GM21723 (cell line): ENCODE measurements around the gene PTPRD.
"Not testable (repeated sequence)": the region's sequence is repeated elsewhere in the genome, so short reads cannot be mapped to it uniquely, and the experiment has no call there.

Source experiments
- ATAC-seq: cut with Tn5 transposase; IDR thresholded peaks from one replicate; pipeline ENCODE4 v1.9.1; 2021; ENCODE audit warnings: mild to moderate bottlenecking, moderate library complexity; ENCODE audit not compliant: unreplicated experiment

Gene PTPRD

GRCh38 chr9:9108641-9109040, 1504.2 kb downstream of the PTPRD start:
- no peak for ATAC-seq

DNA sequence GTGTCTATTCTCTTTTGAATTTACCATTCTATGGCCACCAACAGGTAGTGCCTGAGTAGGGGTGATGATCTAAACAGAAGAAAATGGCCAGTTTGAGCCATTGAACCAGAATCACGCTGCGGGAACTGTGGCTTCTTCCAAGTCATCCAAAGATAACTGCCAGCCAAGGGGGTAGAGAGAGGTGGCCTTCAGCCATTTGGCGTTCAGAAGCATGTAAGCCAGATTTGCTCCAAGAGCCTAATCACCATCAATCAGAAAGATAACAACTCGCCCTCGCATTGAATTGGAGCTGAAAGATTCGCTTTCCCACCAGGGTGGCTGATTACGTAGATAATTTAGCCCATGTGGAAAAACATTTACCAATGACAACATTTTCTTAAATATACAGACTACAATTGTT, 1510.5 kb downstream of the PTPRD start:
- no peak for ATAC-seq

- no peak for ATAC-seq
Measured at GRCh38 chr9:9100070-9100469, 1512.7 kb downstream of the PTPRD start.

DNA sequence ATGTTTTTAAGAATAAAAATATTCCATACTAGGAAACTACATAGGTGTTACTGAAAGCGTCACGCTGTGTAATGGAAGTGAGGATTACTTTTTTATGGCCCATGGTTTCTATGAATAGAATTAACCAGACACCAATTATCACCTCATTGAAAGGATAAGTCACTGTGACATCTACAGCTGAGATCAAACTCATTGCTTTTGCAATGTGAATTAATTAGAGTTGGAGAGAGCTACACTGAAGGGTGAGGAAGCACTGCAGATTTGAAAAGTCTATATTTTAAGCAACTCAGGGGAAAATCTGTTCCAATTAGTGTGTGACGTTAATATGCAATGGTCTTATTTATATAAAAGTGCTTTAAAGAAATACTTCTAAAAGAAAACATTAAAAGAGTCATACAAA, 1513.2 kb downstream of the PTPRD start:
- no peak for ATAC-seq

- not testable (repeated sequence) for ATAC-seq
Measured at GRCh38 chr9:9097254-9097653, 1515.5 kb downstream of the PTPRD start.

GRCh38 chr9:9091387-9091786, 1521.4 kb downstream of the PTPRD start:
- no peak for ATAC-seq

GRCh38 chr9:9079473-9079872, 1533.3 kb downstream of the PTPRD start:
- no peak for ATAC-seq

- ATAC-seq: no peak
Measured at GRCh38 chr9:9078301-9078700, 1534.5 kb downstream of the PTPRD start.

- no peak for ATAC-seq
Measured at GRCh38 chr9:9061627-9062026, 1551.2 kb downstream of the PTPRD start.

DNA sequence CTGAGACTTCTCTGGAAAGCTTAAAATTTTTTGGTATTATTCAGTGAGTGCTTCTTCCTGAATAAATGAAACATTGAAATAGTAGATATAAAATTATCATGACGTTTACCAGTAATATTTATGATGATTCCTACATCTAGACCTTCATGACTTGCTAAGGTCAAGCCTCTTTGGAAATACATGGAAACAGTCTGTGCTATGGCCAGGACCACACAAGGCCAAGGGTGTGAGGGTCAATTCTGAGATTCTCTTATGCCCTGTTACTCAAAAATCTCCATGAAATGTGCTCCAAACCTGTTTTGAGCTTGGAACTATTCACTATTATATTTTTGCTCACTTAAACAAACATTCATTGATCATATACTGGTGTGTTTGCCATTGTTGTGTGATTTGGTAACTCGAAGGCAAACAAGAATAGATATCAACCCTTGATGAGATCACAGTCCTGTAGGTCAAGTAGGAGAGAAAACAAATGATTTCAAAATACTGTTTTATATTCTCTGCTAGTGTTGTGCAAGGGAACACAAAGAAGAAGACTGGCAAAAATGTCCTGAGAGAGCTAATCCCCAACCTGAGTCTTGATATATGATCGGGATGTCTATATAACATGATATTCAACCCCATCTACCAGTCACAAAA, 1558.3 kb downstream of the PTPRD start:
- no peak for ATAC-seq

GRCh38 chr9:9045572-9045971, 1567.2 kb downstream of the PTPRD start:
- ATAC-seq: no peak

DNA sequence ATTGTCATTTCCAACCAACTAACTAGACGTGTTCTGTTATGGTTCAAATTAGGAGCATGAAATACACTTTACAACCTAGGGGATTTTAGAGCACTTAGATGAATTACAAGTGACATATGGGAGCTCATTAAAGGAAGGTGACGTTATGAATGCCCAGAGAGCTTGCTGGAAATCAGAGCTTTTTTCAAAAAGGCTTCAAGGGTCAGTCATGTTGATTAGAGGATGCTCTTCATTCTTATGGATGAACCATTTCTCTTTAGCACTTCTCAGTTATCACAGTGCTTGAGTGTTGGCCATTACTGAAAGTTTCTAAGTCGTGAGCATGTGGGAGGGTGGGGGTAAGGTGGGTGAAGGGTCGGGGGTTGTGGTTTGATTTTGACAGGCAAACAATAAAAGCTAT, 1567.7 kb downstream of the PTPRD start:
- no peak for ATAC-seq

DNA sequence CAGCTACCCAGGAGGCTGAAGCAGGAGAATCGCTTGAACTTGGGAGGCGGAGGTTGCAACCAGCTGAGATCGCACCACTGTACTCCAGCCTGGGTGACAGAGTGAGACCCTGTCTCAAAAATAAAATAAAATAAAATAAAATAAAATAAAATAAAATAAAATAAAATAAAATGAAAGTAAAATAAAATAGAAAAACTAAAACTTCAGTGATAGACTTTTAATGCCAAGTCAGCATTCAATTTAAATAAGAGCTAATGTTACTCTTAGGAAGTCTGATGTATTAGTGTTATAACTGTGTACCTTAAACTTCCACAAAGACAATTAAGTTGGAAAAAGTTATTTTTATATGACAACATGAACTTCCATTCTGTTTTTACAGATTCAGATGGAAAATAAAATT, 1569.0 kb downstream of the PTPRD start:
- ATAC-seq: not testable (repeated sequence)

GRCh38 chr9:9041756-9042155, 1571.0 kb downstream of the PTPRD start:
- no peak for ATAC-seq

DNA sequence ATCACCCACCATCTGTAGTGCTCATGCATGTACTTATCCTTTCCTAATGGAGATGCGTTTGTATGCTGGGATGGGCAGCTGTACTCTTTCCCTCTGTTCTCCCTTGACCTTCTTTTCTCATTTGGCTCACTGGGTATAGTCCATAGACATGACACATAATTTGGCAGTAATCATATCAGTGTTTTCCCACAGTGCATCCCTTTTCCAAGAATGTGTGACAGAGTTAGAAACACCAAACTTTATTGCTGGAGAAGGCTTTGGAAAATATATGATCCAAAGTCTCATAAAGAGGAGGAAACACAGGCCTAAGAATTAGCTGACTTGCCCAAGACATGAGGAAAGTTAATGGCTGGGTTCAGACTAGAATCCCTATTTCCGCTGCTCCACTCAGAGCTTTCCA, 1579.8 kb downstream of the PTPRD start:
- ATAC-seq: no peak

DNA sequence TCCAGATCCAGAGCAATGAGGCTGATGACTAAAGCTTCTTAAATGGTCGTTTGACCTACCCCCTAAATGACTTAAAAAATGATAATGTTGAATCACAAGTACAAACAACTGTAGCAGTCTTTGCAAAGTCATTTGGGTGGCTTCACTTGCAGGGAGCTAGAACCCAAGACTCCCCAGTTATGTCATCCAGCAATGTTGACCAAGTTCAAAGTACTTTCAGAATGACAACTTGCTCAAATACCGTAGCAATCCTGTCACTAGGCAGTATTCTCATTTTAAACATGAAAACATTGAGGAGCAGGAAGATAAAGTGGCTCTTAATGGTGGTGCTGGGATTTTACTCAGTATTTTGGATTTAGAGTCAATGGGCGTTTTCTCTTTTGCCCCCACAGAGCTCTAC, 1596.2 kb downstream of the PTPRD start:
- no peak for ATAC-seq

DNA sequence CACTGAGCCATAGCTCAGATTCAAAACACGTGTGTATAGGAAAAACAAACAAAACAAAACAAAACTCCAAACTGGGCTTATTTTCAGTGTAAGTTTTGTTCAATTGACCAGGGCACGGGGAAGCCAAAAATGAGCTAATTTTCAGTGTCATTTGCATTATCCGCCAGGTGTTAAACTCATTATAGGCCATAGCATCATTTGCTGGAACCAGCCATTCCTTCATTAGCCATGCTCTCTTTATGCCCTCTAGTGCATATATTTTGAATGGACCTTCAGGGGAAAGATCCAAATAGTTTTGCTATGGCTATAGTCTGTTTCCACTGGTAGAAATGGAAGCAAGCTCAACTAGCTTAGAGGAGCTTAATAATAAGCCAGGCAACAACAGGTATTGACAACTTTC, 1608.0 kb downstream of the PTPRD start:
- ATAC-seq: no peak

DNA sequence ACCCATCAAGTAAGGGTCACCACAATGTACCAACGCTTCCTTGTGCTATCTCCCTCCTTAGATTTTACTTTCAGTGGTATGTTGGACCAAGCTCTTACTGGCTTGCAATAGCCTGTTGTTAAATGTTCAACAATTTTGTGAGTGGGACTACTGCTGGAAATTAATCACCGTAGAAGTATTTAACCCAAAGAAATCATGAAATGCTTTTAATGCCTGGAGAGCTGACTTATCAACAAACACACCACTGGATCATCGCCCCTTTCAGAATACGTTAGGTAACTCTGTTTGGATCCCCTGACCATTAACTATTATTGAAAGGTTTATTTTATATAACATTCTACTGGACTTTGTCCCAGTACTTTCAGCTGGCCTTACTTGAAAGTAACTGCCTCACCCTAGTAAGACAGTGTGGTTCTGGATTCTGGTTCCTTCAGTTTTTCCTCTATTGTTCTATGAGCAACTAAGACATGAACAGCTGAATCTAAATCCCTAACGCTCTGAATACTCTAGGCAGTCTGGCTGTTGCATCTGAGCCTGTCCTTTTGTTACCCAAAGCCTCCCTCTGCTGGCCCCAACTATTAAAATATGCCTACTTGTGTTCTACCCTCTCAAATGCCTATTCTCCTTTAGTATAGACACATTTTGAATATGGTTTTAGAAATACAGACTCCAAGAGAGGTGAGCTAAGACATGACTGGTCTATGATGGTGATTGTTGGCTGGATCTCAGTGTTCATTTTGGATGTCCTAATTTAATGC, 1609.8 kb downstream of the PTPRD start:
- no peak for ATAC-seq

DNA sequence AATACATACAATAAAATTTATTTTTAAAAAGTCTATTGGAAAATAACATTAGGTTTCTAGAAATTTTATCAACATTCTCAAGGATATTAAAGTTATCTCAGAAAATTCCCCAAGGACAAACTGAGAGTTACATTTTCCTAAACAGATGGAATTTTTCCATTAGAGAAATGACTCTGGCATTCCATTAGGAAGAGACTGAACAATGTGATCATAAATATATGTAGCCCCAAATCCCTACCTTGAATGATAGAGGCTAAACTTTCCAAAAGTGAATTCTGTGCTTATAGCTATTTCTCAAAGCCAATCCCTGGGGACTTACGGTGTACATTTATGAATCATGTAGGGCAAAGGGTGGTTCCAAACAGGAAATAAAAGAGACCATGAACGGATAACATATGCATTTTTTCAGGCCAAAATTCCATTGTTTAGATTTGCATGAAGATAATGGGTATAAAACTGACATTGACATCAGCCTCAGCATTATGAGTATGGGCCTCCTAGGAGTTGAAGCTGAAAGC, 1632.2 kb downstream of the PTPRD start:
- ATAC-seq: no peak

- no peak for ATAC-seq
Measured at GRCh38 chr9:8978334-8978733, 1634.5 kb downstream of the PTPRD start.

- ATAC-seq: not testable (repeated sequence)
Measured at GRCh38 chr9:8968350-8968749, 1644.5 kb downstream of the PTPRD start.

GRCh38 chr9:8963885-8964284, 1648.9 kb downstream of the PTPRD start:
- no peak for ATAC-seq
